HG02885 (cell line): ENCODE results near the gene PCDHGA12.
A peak's percentile ranks its signal among the peaks of the same experiment; 100 is the strongest.
"Not testable (repeated sequence)": the region's sequence is repeated elsewhere in the genome, so short reads cannot be mapped to it uniquely, and the experiment has no call there.

Experiments
- ATAC-seq: cut with Tn5 transposase; IDR thresholded peaks from one replicate; pipeline ENCODE4 v1.9.1; 2021; ENCODE audit warnings: mild to moderate bottlenecking; ENCODE audit not compliant: unreplicated experiment, poor library complexity

Gene PCDHGA12

DNA sequence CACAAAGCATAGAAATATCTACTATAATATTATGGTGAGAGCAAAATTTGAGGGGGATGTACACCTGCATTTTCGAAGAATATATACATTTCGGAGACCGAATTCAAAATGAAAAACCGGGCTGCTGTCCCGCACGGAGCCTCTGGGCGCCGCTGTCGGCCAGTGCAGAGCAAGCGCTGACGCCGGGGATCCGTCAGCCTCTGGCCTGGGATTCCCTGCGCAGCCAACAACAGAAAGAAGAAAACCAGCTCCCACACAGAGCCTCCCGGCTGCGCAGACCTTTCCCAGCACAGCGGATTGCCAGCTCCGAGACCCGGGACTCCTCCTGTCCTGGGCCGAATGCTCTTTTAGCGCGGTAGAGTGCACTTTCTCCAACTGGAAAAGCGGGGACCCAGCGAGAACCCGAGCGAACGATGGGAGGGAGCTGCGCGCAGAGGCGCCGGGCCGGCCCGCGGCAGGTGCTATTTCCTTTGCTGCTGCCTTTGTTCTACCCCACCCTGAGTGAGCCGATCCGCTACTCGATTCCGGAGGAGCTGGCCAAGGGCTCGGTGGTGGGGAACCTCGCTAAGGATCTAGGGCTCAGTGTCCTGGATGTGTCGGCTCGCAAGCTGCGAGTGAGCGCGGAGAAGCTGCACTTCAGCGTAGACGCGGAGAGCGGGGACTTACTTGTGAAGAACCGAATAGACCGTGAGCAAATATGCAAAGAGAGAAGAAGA is 22.4 kb upstream of the PCDHGA12 start, which contains the start of gene PCDHGB6:
Gene PCDHGB6 (plus strand): TSS at position 232 of the 716 bp plus-strand sequence. CDS start 182 bp downstream, at position 414.
- peak; percentile 77 for ATAC-seq

DNA sequence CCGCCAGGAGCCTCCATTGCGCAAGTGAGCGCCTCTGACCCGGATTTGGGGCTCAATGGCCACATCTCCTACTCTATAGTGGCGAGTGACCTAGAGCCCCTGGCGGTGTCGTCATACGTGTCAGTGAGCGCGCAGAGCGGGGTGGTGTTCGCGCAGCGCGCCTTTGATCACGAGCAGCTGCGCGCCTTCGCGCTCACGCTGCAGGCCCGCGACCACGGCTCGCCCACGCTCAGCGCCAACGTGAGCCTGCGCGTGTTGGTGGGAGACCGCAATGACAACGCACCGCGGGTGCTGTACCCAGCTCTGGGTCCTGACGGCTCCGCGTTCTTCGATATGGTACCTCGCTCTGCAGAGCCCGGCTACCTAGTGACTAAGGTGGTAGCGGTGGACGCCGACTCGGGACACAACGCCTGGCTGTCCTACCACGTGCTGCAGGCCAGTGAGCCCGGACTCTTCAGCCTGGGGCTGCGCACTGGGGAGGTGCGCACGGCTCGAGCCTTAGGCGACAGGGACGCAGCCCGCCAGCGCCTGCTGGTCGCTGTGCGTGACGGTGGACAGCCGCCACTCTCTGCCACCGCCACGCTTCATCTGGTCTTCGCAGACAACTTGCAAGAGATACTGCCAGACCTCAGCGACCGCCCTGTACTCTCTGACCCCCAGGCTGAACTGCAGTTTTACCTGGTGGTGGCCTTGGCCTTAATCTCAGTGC is 20.6 kb upstream of the PCDHGA12 start:
- ATAC-seq, result no peak

DNA sequence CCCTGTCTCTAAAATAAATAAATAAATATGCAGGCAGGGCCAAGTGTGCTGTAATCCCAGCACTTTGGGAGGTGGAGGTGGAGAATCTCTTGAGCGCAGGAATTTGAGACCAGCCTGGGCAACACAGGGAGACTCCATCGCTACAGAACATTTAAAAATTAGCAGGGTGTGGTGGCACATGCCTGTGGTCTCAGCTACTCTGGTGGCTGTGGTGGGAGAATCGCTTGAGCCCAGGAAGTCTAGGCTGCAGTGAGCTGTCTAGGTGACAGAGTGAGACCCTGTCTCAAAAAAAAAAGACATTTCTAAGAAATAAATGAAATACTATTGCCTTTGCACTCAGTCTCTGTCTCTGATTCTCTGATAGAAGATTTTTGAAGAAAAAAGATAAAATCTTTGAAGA is 18.7 kb upstream of the PCDHGA12 start:
- no peak for ATAC-seq

DNA sequence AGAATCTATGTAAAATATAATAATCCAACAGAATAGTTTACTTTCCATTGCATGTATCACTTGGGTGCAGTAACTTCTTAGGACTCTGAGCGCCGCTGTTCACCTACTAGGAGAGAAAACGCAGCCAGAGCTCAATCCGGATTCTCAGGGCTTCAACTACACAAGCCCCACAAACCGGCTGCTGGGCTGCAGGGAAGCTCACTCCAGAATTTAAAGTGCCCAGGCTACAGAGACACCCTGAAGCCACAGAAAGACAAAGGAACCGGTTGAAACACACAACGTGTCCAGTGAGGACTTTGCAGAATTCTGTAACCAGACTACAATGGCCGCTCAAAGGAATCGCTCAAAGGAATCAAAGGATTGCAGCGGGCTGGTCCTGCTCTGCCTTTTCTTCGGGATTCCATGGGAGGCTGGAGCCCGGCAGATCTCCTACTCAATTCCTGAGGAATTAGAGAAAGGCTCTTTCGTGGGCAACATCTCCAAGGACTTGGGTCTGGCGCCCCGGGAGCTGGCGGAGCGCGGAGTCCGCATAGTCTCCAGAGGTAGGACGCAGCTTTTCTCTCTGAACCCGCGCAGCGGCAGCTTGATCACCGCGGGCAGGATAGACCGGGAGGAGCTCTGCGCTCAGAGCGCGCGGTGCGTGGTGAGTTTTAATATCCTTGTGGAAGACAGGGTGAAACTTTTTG is 17.3 kb upstream of the PCDHGA12 start, which contains the start of gene PCDHGA10:
Gene PCDHGA10 (plus strand): TSS at position 134 of the 686 bp plus-strand sequence. CDS start 189 bp downstream, at position 323.
- ATAC-seq, result peak; percentile 65

DNA sequence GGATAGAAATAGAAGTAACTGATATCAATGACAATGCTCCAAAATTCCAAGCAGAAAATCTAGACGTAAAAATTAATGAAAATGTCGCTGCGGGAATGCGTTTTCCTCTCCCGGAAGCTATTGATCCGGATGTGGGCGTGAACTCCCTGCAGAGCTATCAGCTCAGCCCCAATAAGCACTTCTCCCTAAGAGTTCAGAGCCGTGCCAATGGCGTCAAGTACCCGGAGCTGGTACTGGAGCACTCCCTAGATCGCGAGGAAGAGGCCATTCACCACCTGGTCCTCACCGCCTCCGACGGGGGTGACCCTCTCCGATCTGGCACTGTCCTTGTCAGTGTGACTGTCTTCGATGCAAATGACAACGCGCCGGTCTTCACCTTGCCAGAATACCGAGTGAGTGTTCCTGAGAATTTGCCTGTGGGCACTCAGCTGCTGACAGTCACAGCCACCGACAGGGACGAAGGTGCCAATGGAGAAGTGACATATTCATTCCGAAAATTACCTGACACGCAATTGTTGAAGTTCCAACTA is 16.7 kb upstream of the PCDHGA12 start:
- ATAC-seq, result no peak

DNA sequence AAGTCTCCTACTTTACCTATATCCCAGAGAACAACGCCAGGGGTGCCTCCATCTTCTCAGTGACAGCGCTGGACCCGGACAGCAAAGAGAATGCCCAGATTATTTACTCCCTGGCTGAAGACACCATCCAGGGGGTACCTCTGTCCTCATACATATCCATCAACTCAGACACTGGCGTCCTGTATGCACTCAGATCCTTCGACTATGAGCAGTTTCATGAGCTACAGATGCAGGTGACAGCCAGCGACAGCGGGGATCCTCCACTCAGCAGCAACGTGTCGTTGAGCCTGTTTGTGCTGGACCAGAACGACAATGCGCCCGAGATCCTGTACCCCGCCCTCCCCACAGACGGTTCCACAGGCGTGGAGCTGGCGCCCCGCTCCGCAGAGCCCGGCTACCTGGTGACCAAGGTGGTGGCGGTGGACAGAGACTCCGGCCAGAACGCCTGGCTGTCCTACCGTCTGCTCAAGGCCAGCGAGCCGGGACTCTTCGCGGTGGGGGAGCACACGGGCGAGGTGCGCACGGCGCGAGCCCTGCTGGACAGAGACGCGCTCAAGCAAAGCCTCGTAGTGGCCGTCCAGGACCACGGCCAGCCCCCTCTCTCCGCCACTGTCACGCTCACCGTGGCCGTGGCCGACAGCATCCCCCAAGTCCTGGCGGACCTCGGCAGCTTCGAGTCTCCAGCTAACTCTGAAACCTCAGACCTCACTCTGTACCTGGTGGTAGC is 15.6 kb upstream of the PCDHGA12 start:
- ATAC-seq, result not testable (repeated sequence)

DNA sequence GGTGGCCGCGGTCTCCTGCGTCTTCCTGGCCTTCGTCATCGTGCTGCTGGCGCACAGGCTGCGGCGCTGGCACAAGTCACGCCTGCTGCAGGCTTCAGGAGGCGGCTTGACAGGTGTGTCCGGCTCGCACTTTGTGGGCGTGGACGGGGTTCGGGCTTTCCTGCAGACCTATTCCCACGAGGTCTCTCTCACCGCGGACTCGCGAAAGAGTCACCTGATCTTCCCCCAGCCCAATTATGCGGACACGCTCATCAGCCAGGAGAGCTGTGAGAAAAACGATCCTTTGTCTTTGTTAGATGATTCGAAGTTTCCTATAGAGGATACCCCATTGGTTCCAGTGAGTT is 15.1 kb upstream of the PCDHGA12 start:
- ATAC-seq, result not testable (repeated sequence)

DNA sequence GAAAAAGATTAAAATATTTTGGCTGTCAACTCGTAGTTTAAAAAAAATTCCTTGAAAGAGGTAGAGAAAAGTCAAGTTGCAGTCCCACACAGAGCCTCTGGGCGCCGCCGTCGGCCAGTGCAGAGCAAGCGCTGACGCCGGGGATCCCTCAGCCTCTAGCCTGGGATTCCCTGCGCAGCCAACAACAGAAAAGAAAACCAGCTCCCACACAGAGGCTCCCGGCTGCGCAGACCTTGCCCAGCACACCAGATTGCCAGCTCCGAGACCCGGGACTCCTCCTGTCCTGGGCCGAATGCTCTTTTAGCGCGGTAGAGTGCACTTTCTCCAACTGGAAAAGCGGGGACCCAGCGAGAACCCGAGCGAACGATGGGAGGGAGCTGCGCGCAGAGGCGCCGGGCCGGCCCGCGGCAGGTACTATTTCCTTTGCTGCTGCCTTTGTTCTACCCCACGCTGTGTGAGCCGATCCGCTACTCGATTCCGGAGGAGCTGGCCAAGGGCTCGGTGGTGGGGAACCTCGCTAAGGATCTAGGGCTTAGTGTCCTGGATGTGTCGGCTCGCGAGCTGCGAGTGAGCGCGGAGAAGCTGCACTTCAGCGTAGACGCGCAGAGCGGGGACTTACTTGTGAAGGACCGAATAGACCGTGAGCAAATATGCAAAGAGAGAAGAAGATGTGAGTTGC is 12.7 kb upstream of the PCDHGA12 start, which contains the start of gene PCDHGB7:
Gene PCDHGB7 (plus strand): TSS at position 184 of the 679 bp plus-strand sequence. CDS start 183 bp downstream, at position 367.
- peak; percentile 80 for ATAC-seq

DNA sequence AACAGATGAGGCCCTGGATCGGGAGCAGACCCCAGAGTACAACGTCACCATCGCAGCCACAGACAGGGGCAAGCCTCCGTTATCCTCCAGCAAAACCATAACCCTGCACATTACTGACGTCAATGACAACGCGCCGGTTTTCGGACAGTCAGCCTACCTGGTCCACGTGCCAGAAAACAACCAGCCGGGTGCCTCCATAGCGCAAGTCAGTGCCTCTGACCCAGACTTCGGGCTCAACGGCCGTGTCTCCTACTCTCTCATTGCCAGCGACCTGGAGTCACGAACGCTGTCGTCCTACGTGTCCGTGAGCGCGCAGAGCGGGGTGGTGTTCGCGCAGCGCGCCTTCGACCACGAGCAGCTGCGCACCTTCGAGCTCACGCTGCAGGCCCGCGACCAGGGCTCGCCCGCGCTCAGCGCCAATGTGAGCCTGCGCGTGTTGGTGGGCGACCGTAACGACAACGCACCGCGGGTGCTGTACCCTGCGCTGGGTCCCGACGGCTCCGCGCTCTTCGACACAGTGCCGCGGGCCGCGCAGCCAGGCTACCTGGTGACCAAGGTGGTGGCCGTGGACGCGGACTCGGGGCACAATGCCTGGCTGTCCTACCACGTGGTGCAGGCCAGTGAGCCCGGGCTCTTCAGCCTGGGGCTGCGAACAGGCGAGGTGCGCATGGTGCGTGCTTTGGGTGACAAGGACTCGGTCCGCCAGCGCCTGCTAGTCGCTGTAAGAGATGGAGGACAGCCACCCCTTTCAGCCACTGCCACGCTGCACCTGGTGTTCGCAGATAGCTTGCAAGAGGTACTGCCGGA is 11.0 kb upstream of the PCDHGA12 start:
- no peak for ATAC-seq

DNA sequence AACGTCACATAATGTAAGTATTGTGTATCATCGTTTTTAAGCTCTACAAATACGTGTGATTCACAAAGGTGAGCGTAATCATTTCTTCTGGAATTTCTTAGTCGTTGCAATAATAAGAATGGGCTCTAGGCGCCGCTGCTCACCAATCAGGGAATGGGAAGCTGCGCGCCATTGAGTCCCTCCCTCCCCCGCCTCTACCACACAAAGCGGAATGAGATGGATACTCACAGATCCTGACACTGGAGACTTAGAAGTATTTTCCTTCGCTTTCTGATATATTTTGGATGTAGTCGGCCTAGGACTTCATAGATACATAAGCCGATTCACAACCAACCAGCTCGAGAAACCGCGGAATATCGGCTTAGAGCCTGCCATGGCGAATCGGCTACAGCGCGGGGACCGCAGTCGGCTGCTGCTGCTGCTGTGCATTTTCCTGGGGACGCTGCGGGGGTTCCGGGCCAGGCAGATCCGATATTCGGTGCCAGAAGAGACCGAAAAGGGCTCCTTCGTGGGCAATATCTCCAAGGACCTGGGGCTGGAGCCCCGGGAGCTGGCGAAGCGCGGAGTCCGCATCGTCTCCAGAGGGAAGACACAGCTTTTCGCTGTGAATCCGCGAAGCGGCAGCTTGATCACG is 9.3 kb upstream of the PCDHGA12 start, which contains the start of gene PCDHGA11:
Gene PCDHGA11 (plus strand): TSS at position 197 of the 634 bp plus-strand sequence. CDS start 177 bp downstream, at position 374.
- ATAC-seq, result peak; percentile 60

DNA sequence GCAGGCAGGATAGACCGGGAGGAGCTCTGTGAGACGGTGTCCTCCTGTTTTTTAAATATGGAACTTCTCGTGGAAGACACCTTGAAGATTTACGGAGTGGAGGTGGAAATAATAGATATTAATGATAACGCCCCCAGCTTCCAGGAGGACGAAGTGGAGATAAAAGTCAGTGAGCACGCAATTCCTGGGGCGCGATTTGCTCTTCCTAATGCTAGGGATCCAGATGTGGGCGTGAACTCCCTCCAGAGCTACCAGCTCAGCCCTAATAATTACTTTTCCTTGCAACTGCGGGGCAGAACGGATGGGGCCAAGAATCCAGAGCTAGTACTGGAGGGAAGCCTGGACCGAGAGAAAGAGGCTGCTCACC is 8.8 kb upstream of the PCDHGA12 start:
- no peak for ATAC-seq

DNA sequence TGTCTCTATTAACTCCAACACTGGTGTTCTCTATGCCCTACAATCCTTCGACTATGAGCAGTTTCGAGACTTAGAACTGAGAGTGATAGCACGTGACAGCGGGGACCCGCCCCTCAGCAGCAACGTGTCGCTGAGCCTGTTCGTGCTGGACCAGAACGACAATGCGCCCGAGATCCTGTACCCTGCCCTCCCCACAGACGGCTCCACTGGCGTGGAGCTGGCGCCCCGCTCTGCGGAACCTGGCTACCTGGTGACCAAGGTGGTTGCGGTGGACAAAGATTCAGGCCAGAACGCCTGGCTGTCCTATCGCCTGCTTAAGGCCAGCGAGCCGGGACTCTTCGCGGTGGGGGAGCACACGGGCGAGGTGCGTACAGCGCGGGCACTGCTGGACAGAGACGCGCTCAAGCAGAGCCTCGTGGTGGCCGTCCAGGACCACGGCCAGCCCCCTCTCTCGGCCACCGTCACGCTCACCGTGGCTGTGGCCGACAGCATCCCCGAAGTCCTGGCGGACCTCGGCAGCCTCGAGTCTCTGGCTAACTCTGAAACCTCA is 7.5 kb upstream of the PCDHGA12 start:
- no peak for ATAC-seq

DNA sequence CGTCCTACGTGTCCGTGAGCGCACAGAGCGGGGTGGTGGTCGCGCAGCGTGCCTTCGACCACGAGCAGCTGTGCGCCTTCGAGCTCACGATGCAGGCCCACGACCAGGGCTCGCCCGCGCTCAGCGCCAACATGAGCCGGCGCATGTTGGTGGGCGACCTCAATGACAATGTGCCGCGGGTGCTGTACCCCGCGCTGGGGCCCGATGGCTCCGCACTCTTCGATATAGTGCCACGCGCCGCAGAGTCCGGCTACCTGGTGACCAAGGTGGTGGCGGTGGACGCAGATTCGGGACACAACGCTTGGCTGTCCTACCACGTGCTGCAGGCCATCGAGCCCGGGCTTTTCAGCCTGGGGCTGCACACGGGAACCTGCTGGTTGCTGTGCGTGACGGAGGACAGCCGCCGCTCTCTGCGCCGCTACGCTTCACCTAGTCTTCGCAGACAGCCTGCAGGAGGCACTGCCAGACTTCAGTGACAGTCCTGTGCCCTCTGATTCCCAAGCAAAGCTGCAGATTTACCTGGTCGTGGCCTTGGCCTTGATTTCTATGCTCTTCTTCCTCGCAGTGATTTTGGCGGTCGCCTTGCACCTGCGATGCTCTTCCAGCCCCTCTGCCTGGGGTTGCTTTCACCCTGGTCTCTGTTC is 2.4 kb upstream of the PCDHGA12 start:
- ATAC-seq, result no peak

DNA sequence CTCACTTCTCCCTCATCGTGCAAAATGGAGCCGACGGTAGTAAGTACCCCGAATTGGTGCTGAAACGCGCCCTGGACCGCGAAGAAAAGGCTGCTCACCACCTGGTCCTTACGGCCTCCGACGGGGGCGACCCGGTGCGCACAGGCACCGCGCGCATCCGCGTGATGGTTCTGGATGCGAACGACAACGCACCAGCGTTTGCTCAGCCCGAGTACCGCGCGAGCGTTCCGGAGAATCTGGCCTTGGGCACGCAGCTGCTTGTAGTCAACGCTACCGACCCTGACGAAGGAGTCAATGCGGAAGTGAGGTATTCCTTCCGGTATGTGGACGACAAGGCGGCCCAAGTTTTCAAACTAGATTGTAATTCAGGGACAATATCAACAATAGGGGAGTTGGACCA is 979 bp downstream of the PCDHGA12 start:
- peak; percentile 51 for ATAC-seq

DNA sequence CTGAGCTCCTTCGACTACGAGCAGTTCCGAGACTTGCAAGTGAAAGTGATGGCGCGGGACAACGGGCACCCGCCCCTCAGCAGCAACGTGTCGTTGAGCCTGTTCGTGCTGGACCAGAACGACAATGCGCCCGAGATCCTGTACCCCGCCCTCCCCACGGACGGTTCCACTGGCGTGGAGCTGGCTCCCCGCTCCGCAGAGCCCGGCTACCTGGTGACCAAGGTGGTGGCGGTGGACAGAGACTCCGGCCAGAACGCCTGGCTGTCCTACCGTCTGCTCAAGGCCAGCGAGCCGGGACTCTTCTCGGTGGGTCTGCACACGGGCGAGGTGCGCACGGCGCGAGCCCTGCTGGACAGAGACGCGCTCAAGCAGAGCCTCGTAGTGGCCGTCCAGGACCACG is 2.0 kb downstream of the PCDHGA12 start:
- not testable (repeated sequence) for ATAC-seq

DNA sequence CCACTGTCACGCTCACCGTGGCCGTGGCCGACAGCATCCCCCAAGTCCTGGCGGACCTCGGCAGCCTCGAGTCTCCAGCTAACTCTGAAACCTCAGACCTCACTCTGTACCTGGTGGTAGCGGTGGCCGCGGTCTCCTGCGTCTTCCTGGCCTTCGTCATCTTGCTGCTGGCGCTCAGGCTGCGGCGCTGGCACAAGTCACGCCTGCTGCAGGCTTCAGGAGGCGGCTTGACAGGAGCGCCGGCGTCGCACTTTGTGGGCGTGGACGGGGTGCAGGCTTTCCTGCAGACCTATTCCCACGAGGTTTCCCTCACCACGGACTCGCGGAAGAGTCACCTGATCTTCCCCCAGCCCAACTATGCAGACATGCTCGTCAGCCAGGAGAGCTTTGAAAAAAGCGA is 2.4 kb downstream of the PCDHGA12 start:
- ATAC-seq, result not testable (repeated sequence)

DNA sequence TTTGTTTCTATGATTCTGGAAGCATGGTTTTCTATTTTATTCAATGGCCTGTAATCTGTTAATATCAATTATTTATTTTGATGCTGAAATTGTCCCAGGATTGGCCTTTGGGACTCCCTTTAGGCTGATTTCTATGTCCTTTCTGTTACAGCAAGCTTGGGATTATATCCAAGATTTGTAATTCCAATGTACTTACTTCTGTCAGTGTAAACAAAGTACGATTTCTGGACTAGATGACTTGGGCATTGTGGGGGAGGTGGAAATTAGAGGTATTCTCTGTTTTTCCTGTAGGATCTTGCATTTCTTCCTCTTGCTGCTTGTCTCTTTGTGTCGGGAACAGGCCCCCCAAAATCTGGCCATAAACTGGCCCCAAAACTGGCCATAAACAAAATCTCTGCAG is 3.7 kb downstream of the PCDHGA12 start:
- ATAC-seq, result no peak
